ENCODE measurements around the gene SPATA20.

DNA sequence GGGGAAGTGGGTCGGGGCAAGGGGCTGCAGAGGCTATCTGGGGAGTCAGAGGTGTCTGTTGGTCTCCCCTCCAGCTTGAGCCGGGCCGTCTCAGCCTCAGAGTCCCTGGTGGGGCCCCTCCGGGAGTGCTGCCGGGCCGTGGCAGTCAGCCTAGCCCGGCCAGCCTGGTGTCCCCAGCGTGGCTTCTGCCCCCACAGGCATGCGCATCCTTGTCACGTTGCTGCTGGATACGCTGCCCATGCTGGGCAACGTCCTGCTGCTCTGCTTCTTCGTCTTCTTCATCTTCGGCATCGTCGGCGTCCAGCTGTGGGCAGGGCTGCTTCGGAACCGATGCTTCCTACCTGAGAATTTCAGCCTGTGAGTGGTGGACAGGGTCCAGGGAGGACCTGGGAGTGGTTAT, 24.7 kb downstream of the SPATA20 start:
- TF ChIP-seq, protein P1, sequence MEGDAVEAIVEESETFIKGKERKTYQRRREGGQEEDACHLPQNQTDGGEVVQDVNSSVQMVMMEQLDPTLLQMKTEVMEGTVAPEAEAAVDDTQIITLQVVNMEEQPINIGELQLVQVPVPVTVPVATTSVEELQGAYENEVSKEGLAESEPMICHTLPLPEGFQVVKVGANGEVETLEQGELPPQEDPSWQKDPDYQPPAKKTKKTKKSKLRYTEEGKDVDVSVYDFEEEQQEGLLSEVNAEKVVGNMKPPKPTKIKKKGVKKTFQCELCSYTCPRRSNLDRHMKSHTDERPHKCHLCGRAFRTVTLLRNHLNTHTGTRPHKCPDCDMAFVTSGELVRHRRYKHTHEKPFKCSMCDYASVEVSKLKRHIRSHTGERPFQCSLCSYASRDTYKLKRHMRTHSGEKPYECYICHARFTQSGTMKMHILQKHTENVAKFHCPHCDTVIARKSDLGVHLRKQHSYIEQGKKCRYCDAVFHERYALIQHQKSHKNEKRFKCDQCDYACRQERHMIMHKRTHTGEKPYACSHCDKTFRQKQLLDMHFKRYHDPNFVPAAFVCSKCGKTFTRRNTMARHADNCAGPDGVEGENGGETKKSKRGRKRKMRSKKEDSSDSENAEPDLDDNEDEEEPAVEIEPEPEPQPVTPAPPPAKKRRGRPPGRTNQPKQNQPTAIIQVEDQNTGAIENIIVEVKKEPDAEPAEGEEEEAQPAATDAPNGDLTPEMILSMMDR (IDR thresholded peaks at IDR 0.05) = no peak
- TF ChIP-seq POLR2A (IDR thresholded peaks at IDR 0.05) = no peak
